IMR-90 (cell line): Measurements from ENCODE around the gene SCNN1B. TPM values are rescaled to one million over a fixed set of nuclear protein-coding genes. Genes with fewer than 3 reads are reported as not detected.

Source experiments
- ATAC-seq: fragments of 200-7000 bp; cut with Tn5 transposase; 2 replicates; pipeline ENCODE4 v1.9.1; 2020; ENCODE audit warnings: low read depth, mild to moderate bottlenecking, moderate library complexity
- BruUV-seq: library from RNA; stranded (reverse); fragments of 400-500 nt; replicated peaks from 2 replicates; lab custom pipeline; 2021; lab: Mats Ljungman, UMichigan
- CTCF ChIA-PET: fragments of 300-600 bp; formaldehyde crosslinking; extraction: SDS; loops from one replicate; lab custom pipeline; 2021; ENCODE audit warnings: antibody characterized with exemption; lab: Yijun Ruan, JAX
- POLR2A ChIA-PET: fragments of 300-600 bp; sonication (Branson Sonifier 250); formaldehyde crosslinking; loops from one replicate; lab custom pipeline; 2022; ENCODE audit warnings: antibody characterized with exemption; ENCODE audit not compliant: unreplicated experiment; lab: Charles Lee
- DNase-seq: peaks from one replicate; pipeline ENCODE4 v3.0.0; 2013
- H2AFZ ChIP-seq: replicated peaks from 2 replicates; pipeline ENCODE3; 2013; ENCODE audit warnings: low read length, mild to moderate bottlenecking; ENCODE audit not compliant: poor library complexity
- H2AK5ac ChIP-seq: 2 replicates; pipeline ENCODE4 v1.6.1; 2013; ENCODE audit warnings: low read depth, low read length, inconsistent platforms
- H2AK9ac ChIP-seq: replicated peaks from 2 replicates; pipeline ENCODE3; 2013; ENCODE audit warnings: mild to moderate bottlenecking, low read depth, low read length, moderate library complexity; ENCODE audit not compliant: poor library complexity
- H2BK120ac ChIP-seq: 2 replicates; pipeline ENCODE4 v1.6.1; 2013; ENCODE audit warnings: low read depth, low read length, inconsistent platforms
- H2BK15ac ChIP-seq: 3 replicates; pipeline ENCODE4 v1.6.1; 2013; ENCODE audit warnings: low read depth, low read length, inconsistent platforms
- H2BK20ac ChIP-seq: 2 replicates; pipeline ENCODE4 v1.6.1; 2013; ENCODE audit warnings: low read depth, mild to moderate bottlenecking, inconsistent platforms, low read length, moderate library complexity
- H2BK5ac ChIP-seq: 2 replicates; pipeline ENCODE4 v1.6.1; 2013; ENCODE audit warnings: mild to moderate bottlenecking, low read depth, low read length, inconsistent platforms; ENCODE audit not compliant: poor library complexity, severe bottlenecking
- H3K14ac ChIP-seq: replicated peaks from 2 replicates; pipeline ENCODE4 v1.6.1; 2013; ENCODE audit warnings: low read depth, low read length, inconsistent platforms
- H3K18ac ChIP-seq: 2 replicates; pipeline ENCODE4 v1.6.1; 2013; ENCODE audit warnings: low read depth, low read length, control low read depth
- H3K23ac ChIP-seq: 2 replicates; pipeline ENCODE4 v1.6.1; 2013; ENCODE audit warnings: low read depth, low read length, inconsistent platforms
- H3K27ac ChIP-seq: 2 replicates; pipeline ENCODE4 v1.5.1; 2013; ENCODE audit warnings: mild to moderate bottlenecking, control low read depth, low read length; ENCODE audit not compliant: insufficient read depth
- H3K27me3 ChIP-seq: 2 replicates; pipeline ENCODE4 v1.6.1; 2013; ENCODE audit warnings: low read length; ENCODE audit not compliant: control insufficient read depth, insufficient read depth
- H3K36me3 ChIP-seq: 2 replicates; pipeline ENCODE4 v1.6.1; 2013; ENCODE audit warnings: low read length, mixed read lengths; ENCODE audit not compliant: control insufficient read depth, insufficient read depth
- H3K4ac ChIP-seq: 2 replicates; pipeline ENCODE4 v1.6.1; 2013; ENCODE audit warnings: low read depth, low read length, inconsistent platforms
- H3K4me1 ChIP-seq: 2 replicates; pipeline ENCODE4 v1.6.1; 2013; ENCODE audit warnings: low read length, mixed read lengths; ENCODE audit not compliant: control insufficient read depth, insufficient read depth
- H3K4me2 ChIP-seq: 2 replicates; pipeline ENCODE4 v1.6.1; 2013; ENCODE audit warnings: low read depth, mild to moderate bottlenecking, control low read depth, low read length, moderate library complexity
- H3K4me3 ChIP-seq: 2 replicates; pipeline ENCODE4 v1.5.1; 2013; ENCODE audit warnings: low read depth, mild to moderate bottlenecking, control low read depth, low read length, moderate library complexity; ENCODE audit not compliant: insufficient read depth
- H3K56ac ChIP-seq: 2 replicates; pipeline ENCODE4 v1.6.1; 2013; ENCODE audit warnings: low read length, inconsistent platforms; ENCODE audit not compliant: insufficient read depth; ENCODE audit errors: extremely low read depth
- H3K79me1 ChIP-seq, 2 experiments: 2 replicates each; pipeline ENCODE4 v1.6.1; 2013; ENCODE audit warnings: low read length in 2 of 2, inconsistent platforms in 1 of 2, low read depth in 1 of 2
- H3K9ac ChIP-seq: 2 replicates; pipeline ENCODE4 v1.6.1; 2013; ENCODE audit warnings: low read depth, low read length, control low read depth
- H3K9me1 ChIP-seq: 2 replicates; pipeline ENCODE4 v1.6.1; 2013; ENCODE audit warnings: low read length, inconsistent platforms; ENCODE audit not compliant: insufficient read depth
- H3K9me3 ChIP-seq: 2 replicates; pipeline ENCODE4 v1.6.1; 2013; ENCODE audit warnings: low read length; ENCODE audit not compliant: control insufficient read depth, insufficient read depth
- H4K20me1 ChIP-seq: 2 replicates; pipeline ENCODE4 v1.6.1; 2013; ENCODE audit warnings: low read length, inconsistent platforms; ENCODE audit not compliant: insufficient read depth
- H4K5ac ChIP-seq: 2 replicates; pipeline ENCODE4 v1.6.1; 2013; ENCODE audit warnings: mild to moderate bottlenecking, low read depth, low read length, control low read depth
- H4K8ac ChIP-seq, 2 experiments: 2 replicates each; pipeline ENCODE4 v1.6.1; 2013; ENCODE audit warnings: low read depth in 2 of 2, low read length in 2 of 2, control low read depth in 1 of 2, inconsistent platforms in 1 of 2
- H4K91ac ChIP-seq: 2 replicates; pipeline ENCODE4 v1.6.1; 2013; ENCODE audit warnings: low read depth, low read length, inconsistent platforms; ENCODE audit not compliant: insufficient read depth
- BHLHE40 ChIP-seq: fragments of 150-350 bp; IDR thresholded peaks from 2 replicates; pipeline ENCODE4 v1.6.1; 2016; ENCODE audit warnings: mild to moderate bottlenecking, low read depth, low read length
- CEBPB ChIP-seq: IDR thresholded peaks from 2 replicates; pipeline ENCODE4 v1.6.1; 2012; ENCODE audit warnings: low read depth, low read length, improper control_type of control experiment
- CHD1 ChIP-seq: IDR thresholded peaks from 2 replicates; pipeline ENCODE4 v1.6.1; 2012; ENCODE audit warnings: low read depth, low read length, improper control_type of control experiment
- CTCF ChIP-seq: conservative IDR thresholded peaks from 2 replicates; pipeline ENCODE4 v1.5.1; 2012; ENCODE audit warnings: mild to moderate bottlenecking, low read depth, low read length, improper control_type of control experiment
- ELK1 ChIP-seq: fragments of 150-350 bp; IDR thresholded peaks from 2 replicates; pipeline ENCODE4 v1.6.1; 2016; ENCODE audit warnings: low read depth, mild to moderate bottlenecking, low read length, moderate library complexity, borderline replicate concordance
- FOS ChIP-seq: fragments of 150-350 bp; IDR thresholded peaks from 2 replicates; pipeline ENCODE4 v1.6.1; 2016; ENCODE audit warnings: low read depth, low read length
- MAFK ChIP-seq: IDR thresholded peaks from 2 replicates; pipeline ENCODE4 v1.6.1; 2012; ENCODE audit warnings: low read depth, low read length, improper control_type of control experiment
- MAZ ChIP-seq: IDR thresholded peaks from 2 replicates; pipeline ENCODE4 v1.6.1; 2012; ENCODE audit warnings: low read depth, mild to moderate bottlenecking, low read length, improper control_type of control experiment, moderate library complexity, borderline replicate concordance
- MXI1 ChIP-seq: IDR thresholded peaks from 2 replicates; pipeline ENCODE4 v1.6.1; 2012; ENCODE audit warnings: low read depth, mild to moderate bottlenecking, low read length, moderate library complexity, borderline replicate concordance
- NFE2L2 ChIP-seq: fragments of 150-350 bp; IDR thresholded peaks from 2 replicates; pipeline ENCODE4 v1.6.1; 2016; ENCODE audit warnings: low read depth, mild to moderate bottlenecking, low read length
- POLR2A ChIP-seq: IDR thresholded peaks from 2 replicates; pipeline ENCODE4 v1.6.1; 2012; ENCODE audit warnings: mild to moderate bottlenecking, low read depth, low read length
- RAD21 ChIP-seq: IDR thresholded peaks from 2 replicates; pipeline ENCODE4 v1.6.1; 2012; ENCODE audit warnings: low read length, improper control_type of control experiment
- RCOR1 ChIP-seq: IDR thresholded peaks from 2 replicates; pipeline ENCODE4 v1.6.1; 2012; ENCODE audit warnings: mild to moderate bottlenecking, low read length, improper control_type of control experiment; ENCODE audit not compliant: insufficient replicate concordance
- RFX5 ChIP-seq: IDR thresholded peaks from 2 replicates; pipeline ENCODE4 v1.8.0; 2012; ENCODE audit warnings: low read depth, mild to moderate bottlenecking, low read length, moderate library complexity
- SMC3 ChIP-seq: fragments of 150-350 bp; IDR thresholded peaks from 2 replicates; pipeline ENCODE4 v1.6.1; 2016; ENCODE audit warnings: low read depth, mild to moderate bottlenecking, antibody characterized with exemption, low read length, moderate library complexity
- WGBS, 2 experiments: methylation state at CpG; one replicate each; pipeline versions ENCODE4 v1.1.5 to v1.1.7; 2013; ENCODE audit warnings: missing lambda C conversion rate in 2 of 2; ENCODE audit not compliant: insufficient read length in 1 of 2; ENCODE audit errors: extremely low coverage in 2 of 2; 5-methylcytosine and 5-hydroxymethylcytosine counted together
- dilution Hi-C: fragments of 300-500 bp; cut with HindIII; formaldehyde crosslinking; loops from one replicate; pipeline ENCODE4 v1.14.3; 2018; ENCODE audit warnings: low sequenced_read_pairs; ENCODE audit not compliant: unreplicated experiment
- in situ Hi-C: fragments of 300-500 bp; cut with MboI; formaldehyde crosslinking; loops from 3 replicates; pipeline ENCODE4 v1.14.3; 2019; ENCODE audit warnings: low sequenced_read_pairs, inconsistent platforms, mixed read lengths
- intact Hi-C: fragments of 100-400 bp; cut with micrococcal nuclease; formaldehyde crosslinking; loops from 2 replicates; pipeline ENCODE4 v1.10.0; 2022
- polyA plus RNA-seq, 3 experiments: library from polyadenylated mRNA; depleted of rRNA; stranded (reverse); fragments of >200 nt; gene quantifications; 2 replicates each; pipeline ENCODE4 v1.2.3, GENCODE V29; 2012; ENCODE audit warnings: low replicate concordance in 1 of 3
- total RNA-seq: library from RNA; depleted of rRNA; stranded (reverse); fragments of >200 nt; gene quantifications from 2 replicates; pipeline ENCODE4 v1.2.3, GENCODE V29; 2012
- TF ChIP-seq, protein P1 (sequence below): fragments of 150-350 bp; IDR thresholded peaks from 2 replicates; pipeline ENCODE4 v1.6.1; 2017; ENCODE audit warnings: mild to moderate bottlenecking, antibody characterized with exemption, low read length, low read depth

The SCNN1B gene
- total and polyA plus RNA-seq, 2 of the 4 experiments (the other 2 are of a cell fraction) = not detected

DNA sequence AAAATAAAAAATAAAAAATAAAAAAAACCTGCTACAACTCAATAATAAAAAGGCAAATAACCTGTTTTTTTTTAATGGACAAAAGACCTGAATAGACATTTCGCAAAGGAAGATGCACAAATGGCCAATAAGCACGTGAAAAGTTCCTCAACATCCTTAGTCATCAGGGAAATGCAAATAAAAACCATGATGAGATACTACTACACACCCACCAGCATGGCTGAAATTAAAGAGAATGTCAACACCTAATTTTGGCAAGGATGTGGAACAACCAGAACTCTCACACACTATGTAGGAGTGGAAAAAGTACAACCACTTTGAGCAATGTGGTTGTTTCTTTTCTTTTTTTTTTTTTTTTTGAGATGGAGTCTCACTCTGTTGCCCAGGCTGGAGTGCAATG is 126.2 kb downstream of the SCNN1B start:
- no peak overlapping the region for H2BK120ac ChIP-seq
- dilution Hi-C loops (no loop called here), intact Hi-C loops (no loop called here), in situ Hi-C loops (no loop called here)
- no peak overlapping the region for H3K4ac ChIP-seq
- no peaks in the 10 kb centered on the region for H3K27me3 ChIP-seq
- 100% methylated on average over 1 of the region's 2 CpGs; no CpG with 5 or more reads in 1 of the 2 experiments for WGBS, 2 experiments
- H3K56ac ChIP-seq = no peak overlapping the region
- ChIA-PET POLR2A (no interaction called here), CTCF (no interaction called here)
- peaks cover 9% of the 10 kb centered on the region for H3K4me1 ChIP-seq
- no TSS peak for BruUV-seq
- no peak overlapping the region for H3K4me2 ChIP-seq
- no peak overlapping the region for H3K23ac ChIP-seq
- DNase-seq = no peak
- peaks cover 0 to 6% of the 10 kb centered on the region in 2 experiments; a peak in 1 of 4 replicates for H3K79me1 ChIP-seq
- H2BK20ac ChIP-seq = no peak overlapping the region
- TF ChIP-seq SMC3 (no peak), MAFK (no peak), CTCF (no peak), POLR2A (no peak), MXI1 (no peak), RAD21 (no peak), RFX5 (no peak), FOS (no peak), CHD1 (no peak), BHLHE40 (no peak), CEBPB (no peak), RCOR1 (no peak), ELK1 (no peak), MAZ (no peak), NFE2L2 (no peak)
- TF ChIP-seq, protein P1, sequence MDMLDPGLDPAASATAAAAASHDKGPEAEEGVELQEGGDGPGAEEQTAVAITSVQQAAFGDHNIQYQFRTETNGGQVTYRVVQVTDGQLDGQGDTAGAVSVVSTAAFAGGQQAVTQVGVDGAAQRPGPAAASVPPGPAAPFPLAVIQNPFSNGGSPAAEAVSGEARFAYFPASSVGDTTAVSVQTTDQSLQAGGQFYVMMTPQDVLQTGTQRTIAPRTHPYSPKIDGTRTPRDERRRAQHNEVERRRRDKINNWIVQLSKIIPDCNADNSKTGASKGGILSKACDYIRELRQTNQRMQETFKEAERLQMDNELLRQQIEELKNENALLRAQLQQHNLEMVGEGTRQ = no peak
- no peak overlapping the region for H4K8ac ChIP-seq
- H3K18ac ChIP-seq = no peak overlapping the region
- H2AK5ac ChIP-seq = no peak overlapping the region
- H3K9me3 ChIP-seq = no peaks in the 10 kb centered on the region
- H3K36me3 ChIP-seq = peaks cover 36% of the 10 kb centered on the region
- H4K5ac ChIP-seq = no peak overlapping the region
- H3K4me3 ChIP-seq = no peak overlapping the region
- H4K20me1 ChIP-seq = no peaks in the 10 kb centered on the region; the same call in 1 of the 2 replicates
- no peak for ATAC-seq
- no peak overlapping the region for H4K91ac ChIP-seq
- H2AK9ac ChIP-seq = no peak overlapping the region
- no peak overlapping the region for H3K14ac ChIP-seq
- H2BK15ac ChIP-seq = no peak overlapping the region
- no peak overlapping the region for H2AFZ ChIP-seq
- no peak overlapping the region for H2BK5ac ChIP-seq
- peaks cover 8% of the 10 kb centered on the region; the same call in 1 of the 2 replicates for H3K9me1 ChIP-seq
- H3K27ac ChIP-seq = no peak overlapping the region
- H3K9ac ChIP-seq = no peak overlapping the region
